ENCODE results near the gene WDR64. TPM values are rescaled to one million over a fixed set of nuclear protein-coding genes. Genes with fewer than 3 reads are reported as not detected.

WDR64 gene
- total RNA-seq: under 1 TPM in 2 of 6 experiments, not detected in 4; 0.17 to 0.27 TPM
- long read RNA-seq: 0 reads

DNA sequence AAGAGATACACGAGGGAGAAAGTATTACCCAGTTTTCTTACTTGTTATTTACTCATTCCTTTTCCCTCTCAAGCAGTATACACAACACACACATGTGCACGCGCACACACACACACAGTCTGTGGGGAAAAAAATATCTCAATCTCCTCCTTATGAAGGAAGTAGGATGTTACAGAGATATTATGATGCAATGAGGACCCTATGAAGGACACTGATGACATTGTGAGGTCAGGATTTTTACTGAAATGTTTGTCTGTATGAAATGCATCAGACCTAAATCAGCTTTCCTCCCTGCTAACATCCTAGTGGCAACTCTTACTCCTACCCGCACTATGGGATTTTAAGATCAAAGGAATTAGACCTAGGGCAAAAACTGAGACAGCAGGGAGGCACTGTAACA, at the start of gene WDR64:
Gene WDR64, plus strand, starts transcription at position 270 of the 400 bp plus-strand sequence. CDS start 204 bp downstream, outside the sequence.
- no peak for TF ChIP-seq POLR2A (IDR thresholded peaks at IDR 0.05)
- TF ChIP-seq, protein P1, sequence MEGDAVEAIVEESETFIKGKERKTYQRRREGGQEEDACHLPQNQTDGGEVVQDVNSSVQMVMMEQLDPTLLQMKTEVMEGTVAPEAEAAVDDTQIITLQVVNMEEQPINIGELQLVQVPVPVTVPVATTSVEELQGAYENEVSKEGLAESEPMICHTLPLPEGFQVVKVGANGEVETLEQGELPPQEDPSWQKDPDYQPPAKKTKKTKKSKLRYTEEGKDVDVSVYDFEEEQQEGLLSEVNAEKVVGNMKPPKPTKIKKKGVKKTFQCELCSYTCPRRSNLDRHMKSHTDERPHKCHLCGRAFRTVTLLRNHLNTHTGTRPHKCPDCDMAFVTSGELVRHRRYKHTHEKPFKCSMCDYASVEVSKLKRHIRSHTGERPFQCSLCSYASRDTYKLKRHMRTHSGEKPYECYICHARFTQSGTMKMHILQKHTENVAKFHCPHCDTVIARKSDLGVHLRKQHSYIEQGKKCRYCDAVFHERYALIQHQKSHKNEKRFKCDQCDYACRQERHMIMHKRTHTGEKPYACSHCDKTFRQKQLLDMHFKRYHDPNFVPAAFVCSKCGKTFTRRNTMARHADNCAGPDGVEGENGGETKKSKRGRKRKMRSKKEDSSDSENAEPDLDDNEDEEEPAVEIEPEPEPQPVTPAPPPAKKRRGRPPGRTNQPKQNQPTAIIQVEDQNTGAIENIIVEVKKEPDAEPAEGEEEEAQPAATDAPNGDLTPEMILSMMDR (IDR thresholded peaks at IDR 0.05): no peak
- no peaks in the 10 kb centered on the region for H3K36me3 ChIP-seq
- H3K9me3 ChIP-seq: no peaks in the 10 kb centered on the region
- no peak for DNase-seq
- no peak within 1 kb of the TSS for H3K4me3 ChIP-seq
- H3K4me1 ChIP-seq: no peaks in the 10 kb centered on the region
- H3K27ac ChIP-seq: no peak within 1 kb of the TSS
- intact Hi-C loops (cut with DNase I): no loop called here
- no peaks in the 10 kb centered on the region for H3K27me3 ChIP-seq
- no peak for ATAC-seq
- 77% methylated on average over 4 of the region's 4 CpGs for WGBS (ENCODE audit: insufficient coverage, low coverage, low lambda C conversion rate, missing lambda C conversion rate)

DNA sequence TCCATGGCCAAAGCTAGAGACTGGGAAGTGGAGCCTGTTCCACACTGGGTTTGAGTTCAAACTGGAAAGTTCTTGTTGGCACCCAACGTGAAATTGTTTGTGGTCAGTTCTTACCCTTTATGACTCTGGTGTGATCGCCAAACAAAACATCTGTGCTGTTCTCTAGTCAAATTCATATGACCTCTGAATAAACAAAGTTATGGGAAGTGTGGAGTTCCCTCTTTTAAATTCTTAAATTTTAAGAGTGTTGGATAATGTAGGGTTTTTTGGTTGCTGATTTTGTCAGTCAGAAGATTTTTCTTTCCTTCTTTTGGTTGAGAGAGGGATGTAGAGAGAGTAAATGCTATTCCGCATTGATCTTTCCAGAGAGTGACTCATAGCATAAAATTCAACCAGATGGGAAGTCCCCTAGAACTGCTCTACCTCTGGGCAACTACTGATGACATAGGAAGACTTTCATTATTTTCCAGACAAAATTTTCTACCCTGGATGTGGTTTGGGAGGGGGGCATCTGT, 48.3 kb upstream of the WDR64 start:
- Histone ChIP-seq H3K27me3 (no peaks in the 10 kb centered on the region), H3K27ac (peak overlapping the region in 1 of 3 donors; percentile 35), H3K4me1 (no peaks in the 10 kb centered on the region), H3K4me3 (no peak overlapping the region), H3K36me3 (no peaks in the 10 kb centered on the region), H3K9me3 (no peaks in the 10 kb centered on the region)
- DNase-seq (no peak), ATAC-seq (peak; percentile 31 to 85 (median 57))
- TF ChIP-seq, protein P1 (IDR thresholded peaks at IDR 0.05): no peak
- no peak for TF ChIP-seq POLR2A (IDR thresholded peaks at IDR 0.05)
- intact Hi-C loops (cut with DNase I): no loop called here
- 52% methylated on average over 3 of the region's 3 CpGs for WGBS (ENCODE audit: insufficient coverage, low coverage, low lambda C conversion rate, missing lambda C conversion rate)

DNA sequence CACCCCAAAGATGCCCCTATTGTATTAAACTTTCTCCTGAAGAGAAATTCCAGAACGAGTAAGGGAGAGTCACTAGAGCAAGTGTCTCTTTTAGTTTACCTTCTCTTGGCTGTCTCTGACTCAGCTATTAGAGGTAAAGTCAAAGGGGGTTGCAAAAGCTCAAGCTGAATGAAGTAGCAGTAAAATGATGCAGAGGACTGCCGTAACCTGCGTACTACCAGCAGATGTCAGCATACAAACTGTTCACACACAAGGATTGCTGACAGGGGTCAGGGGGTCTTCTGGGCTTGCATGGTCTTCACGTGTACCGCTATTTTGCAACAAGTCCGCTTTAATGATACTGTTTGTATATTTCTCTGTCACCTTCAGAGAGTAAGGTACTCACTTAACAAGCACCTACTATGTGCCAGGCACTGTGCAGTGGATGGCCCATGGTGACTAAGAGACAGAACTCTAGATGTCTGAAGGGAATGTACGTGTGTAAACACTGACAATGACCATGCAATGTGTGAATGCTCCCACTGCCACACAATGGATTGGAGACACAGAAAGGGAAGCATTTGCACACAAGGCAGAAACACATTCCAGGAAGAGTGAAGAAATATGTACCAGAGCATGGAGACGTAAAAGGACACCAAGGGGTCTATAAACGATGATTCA, 46.8 kb upstream of the WDR64 start:
- Histone ChIP-seq H3K4me1 (peaks cover 0 to 9% (median under 1%) of the 10 kb centered on the region in 4 donors), H3K27me3 (no peaks in the 10 kb centered on the region), H3K36me3 (no peaks in the 10 kb centered on the region), H3K4me3 (no peak overlapping the region), H3K27ac (no peak overlapping the region), H3K9me3 (no peaks in the 10 kb centered on the region)
- intact Hi-C loops (cut with DNase I): no loop called here
- DNase-seq (no peak), ATAC-seq (peak in 1 of 4 donors; percentile 22)
- TF ChIP-seq, protein P1 (IDR thresholded peaks at IDR 0.05): peak in 2 of 4 donors; percentile 20 to 35
- TF ChIP-seq POLR2A (IDR thresholded peaks at IDR 0.05): no peak
- WGBS (ENCODE audit: insufficient coverage, low coverage, low lambda C conversion rate, missing lambda C conversion rate): 68% methylated on average over 9 of the region's 9 CpGs

DNA sequence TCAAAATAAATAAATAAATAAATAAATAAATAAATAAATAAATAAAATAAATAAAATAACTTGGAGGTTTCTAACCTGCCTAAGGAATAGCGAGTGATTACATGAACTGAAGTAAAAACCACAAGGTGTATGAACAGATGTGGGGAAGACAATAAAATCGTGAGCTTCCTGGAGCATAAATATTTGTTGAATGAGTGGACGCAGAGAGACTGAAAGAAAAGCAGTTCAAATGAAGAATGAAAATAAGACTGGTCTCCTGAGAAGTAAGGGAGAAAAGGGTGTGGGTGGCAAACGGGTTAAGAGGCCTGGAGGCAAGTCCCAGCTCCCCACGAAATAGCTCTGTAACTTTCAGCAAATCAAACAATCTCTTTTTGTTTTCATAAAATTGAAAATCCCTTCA, 45.5 kb upstream of the WDR64 start:
- H3K27me3 ChIP-seq: no peaks in the 10 kb centered on the region
- 80% methylated on average over 5 of the region's 5 CpGs for WGBS (ENCODE audit: insufficient coverage, low coverage, low lambda C conversion rate, missing lambda C conversion rate)
- TF ChIP-seq, protein P1 (IDR thresholded peaks at IDR 0.05): no peak
- no peak for TF ChIP-seq POLR2A (IDR thresholded peaks at IDR 0.05)
- no peaks in the 10 kb centered on the region for H3K36me3 ChIP-seq
- DNase-seq (no peak), ATAC-seq (no peak)
- no peak overlapping the region for H3K4me3 ChIP-seq
- intact Hi-C loops (cut with DNase I): no loop called here
- no peaks in the 10 kb centered on the region for H3K9me3 ChIP-seq
- no peak overlapping the region for H3K27ac ChIP-seq
- peaks cover 0 to 21% (median 7%) of the 10 kb centered on the region in 4 donors for H3K4me1 ChIP-seq
